WTC11 (cell line): ENCODE results near the gene PTPA.

ENCODE experiments used
- CREB1 ChIP-seq: sonication (generic); formaldehyde crosslinking; IDR thresholded peaks from 2 replicates; pipeline ENCODE4 v1.8.0; 2023; ENCODE audit warnings: mild to moderate bottlenecking, missing genetic modification reagents
- CTCF ChIP-seq: fragments of 200-600 bp; IDR thresholded peaks from 2 replicates; pipeline ENCODE4 v1.8.0; 2022; ENCODE audit warnings: antibody characterized with exemption
- ELF4 ChIP-seq: sonication (generic); formaldehyde crosslinking; IDR thresholded peaks from 2 replicates; pipeline ENCODE4 v1.8.1; 2022; ENCODE audit warnings: low read depth, mild to moderate bottlenecking, moderate library complexity, missing genetic modification reagents
- ETV6 ChIP-seq: sonication (generic); formaldehyde crosslinking; IDR thresholded peaks from 2 replicates; pipeline ENCODE4 v1.8.1; 2022; ENCODE audit warnings: mild to moderate bottlenecking, missing genetic modification reagents
- FOXJ3 ChIP-seq: sonication (generic); formaldehyde crosslinking; IDR thresholded peaks from 2 replicates; pipeline ENCODE4 v1.9.0; 2021; ENCODE audit warnings: missing genetic modification reagents, mild to moderate bottlenecking, borderline replicate concordance
- FOXP4 ChIP-seq: sonication (generic); formaldehyde crosslinking; IDR thresholded peaks from 2 replicates; pipeline ENCODE4 v1.8.0; 2022; ENCODE audit warnings: mild to moderate bottlenecking, missing genetic modification reagents
- MAX ChIP-seq: sonication (generic); formaldehyde crosslinking; IDR thresholded peaks from 2 replicates; pipeline ENCODE4 v1.8.0; 2022; ENCODE audit warnings: mild to moderate bottlenecking, missing genetic modification reagents
- NR2C2 ChIP-seq: sonication (generic); formaldehyde crosslinking; IDR thresholded peaks from 2 replicates; pipeline ENCODE4 v1.8.0; 2022; ENCODE audit warnings: mild to moderate bottlenecking, missing genetic modification reagents
- ZBTB43 ChIP-seq: sonication (generic); formaldehyde crosslinking; IDR thresholded peaks from 2 replicates; pipeline ENCODE4 v1.8.1; 2023; ENCODE audit warnings: mild to moderate bottlenecking, missing genetic modification reagents
- ZNF121 ChIP-seq: sonication (generic); formaldehyde crosslinking; IDR thresholded peaks from 2 replicates; pipeline ENCODE4 v1.8.0; 2023; ENCODE audit warnings: missing genetic modification reagents
- ZNF317 ChIP-seq: sonication (generic); formaldehyde crosslinking; IDR thresholded peaks from 2 replicates; pipeline ENCODE4 v1.8.1; 2023; ENCODE audit warnings: low read depth, mild to moderate bottlenecking, moderate library complexity, missing genetic modification reagents, borderline replicate concordance

GRCh38 chr9:129161534-129161837, 50.3 kb downstream of the PTPA start:
- TF ChIP-seq FOXP4: no peak
- no peak for TF ChIP-seq FOXJ3 (CRISPR knock-in tag)
- TF ChIP-seq CTCF: no peak
- TF ChIP-seq NR2C2 (CRISPR knock-in tag): no peak
- no peak for TF ChIP-seq ZNF121
- no peak for TF ChIP-seq ZBTB43 (CRISPR knock-in tag)
- no peak for TF ChIP-seq ETV6 (CRISPR knock-in tag)
- TF ChIP-seq ELF4 (CRISPR knock-in tag): no peak
- no peak for TF ChIP-seq MAX (CRISPR knock-in tag)
- TF ChIP-seq CREB1 (CRISPR knock-in tag): no peak
- TF ChIP-seq ZNF317 (CRISPR knock-in tag): no peak
